ENCODE results near the gene TRIM46.
"Not testable (repeated sequence)": the region's sequence is repeated elsewhere in the genome, so short reads cannot be mapped to it uniquely, and the experiment has no call there.

TRIM46 gene

GRCh38 chr1:155137154-155137949 lies 36.3 kb upstream of the TRIM46 start:
- no peak for DNase-seq (ENCODE audit: low read depth in 2 of 2)

- DNase-seq (ENCODE audit: low read depth in 2 of 2): peak; percentile 87 to 89
Observed at GRCh38 chr1:155139895-155140629, 33.6 kb upstream of the TRIM46 start, which contains the start of gene DPM3. Gene DPM3 (minus strand): TSS chr1:155140531. CDS start chr1:155140240, 291 bp downstream.

- no peak for DNase-seq (ENCODE audit: low read depth in 2 of 2)
Observed at GRCh38 chr1:155140630-155140953, 33.1 kb upstream of the TRIM46 start.

GRCh38 chr1:155141749-155142148 lies 31.9 kb upstream of the TRIM46 start:
- DNase-seq (ENCODE audit: low read depth in 2 of 2): no peak

GRCh38 chr1:155145491-155145890 lies 28.2 kb upstream of the TRIM46 start:
- no peak for DNase-seq (ENCODE audit: low read depth in 2 of 2)

- not testable (repeated sequence) for DNase-seq (ENCODE audit: low read depth in 2 of 2)
Observed at GRCh38 chr1:155155996-155156643, 17.5 kb upstream of the TRIM46 start.

GRCh38 chr1:155158991-155159390 lies 14.7 kb upstream of the TRIM46 start:
- no peak for DNase-seq (ENCODE audit: low read depth in 2 of 2)

GRCh38 chr1:155160128-155160527 lies 13.5 kb upstream of the TRIM46 start:
- DNase-seq (ENCODE audit: low read depth in 2 of 2): no peak

GRCh38 chr1:155162631-155163030 lies 11.0 kb upstream of the TRIM46 start:
- DNase-seq (ENCODE audit: low read depth in 2 of 2): not testable (repeated sequence)

GRCh38 chr1:155163785-155164184 lies 9.9 kb upstream of the TRIM46 start:
- not testable (repeated sequence) for DNase-seq (ENCODE audit: low read depth in 2 of 2)

GRCh38 chr1:155164625-155165024 lies 9.0 kb upstream of the TRIM46 start:
- DNase-seq (ENCODE audit: low read depth in 2 of 2): not testable (repeated sequence)

- DNase-seq (ENCODE audit: low read depth in 2 of 2): no peak
Observed at GRCh38 chr1:155166051-155166470, 7.6 kb upstream of the TRIM46 start.

- DNase-seq (ENCODE audit: low read depth in 2 of 2): no peak
Observed at GRCh38 chr1:155166471-155167165, 7.0 kb upstream of the TRIM46 start.

GRCh38 chr1:155167166-155168104 lies 6.2 kb upstream of the TRIM46 start:
- DNase-seq (ENCODE audit: low read depth in 2 of 2): peak; percentile 82 to 90

GRCh38 chr1:155168105-155168445 lies 5.6 kb upstream of the TRIM46 start:
- not testable (repeated sequence) for DNase-seq (ENCODE audit: low read depth in 2 of 2)

- DNase-seq (ENCODE audit: low read depth in 2 of 2): no peak
Observed at GRCh38 chr1:155168456-155169210, 5.0 kb upstream of the TRIM46 start.

- no peak for DNase-seq (ENCODE audit: low read depth in 2 of 2)
Observed at GRCh38 chr1:155169541-155169940, 4.1 kb upstream of the TRIM46 start.

GRCh38 chr1:155170101-155170785 lies 3.4 kb upstream of the TRIM46 start:
- DNase-seq (ENCODE audit: low read depth in 2 of 2): no peak

- no peak for DNase-seq (ENCODE audit: low read depth in 2 of 2)
Observed at GRCh38 chr1:155170806-155171205, 2.8 kb upstream of the TRIM46 start.

All from stimulated activated CD4-positive, alpha-beta T cell treated with anti-CD3 and anti-CD28 coated beads, Interleukin-4, amount 100 ng/mL, for 48 hours (primary cell).